GM23338 (cell line): ENCODE measurements around the gene LINGO4. TPM values are rescaled to one million over a fixed set of nuclear protein-coding genes. Genes with fewer than 3 reads are reported as not detected.

ENCODE experiments used
- ATAC-seq: fragments of 200-7000 bp; cut with Tn5 transposase; 3 replicates; pipeline ENCODE4 v1.9.1; 2020
- DNase-seq: peaks from one replicate; pipeline ENCODE4 v3.0.0-alpha.2; 2015; ENCODE audit warnings: low spot score
- H2AFZ ChIP-seq: fragments of 200-600 bp; sonication (generic); 2 replicates; pipeline ENCODE4 v1.8.0; 2016; ENCODE audit warnings: antibody characterized with exemption, mild to moderate bottlenecking, moderate library complexity
- H3F3A ChIP-seq: fragments of 200-600 bp; sonication (generic); replicated peaks from 2 replicates; pipeline ENCODE4 v1.8.0; 2017; ENCODE audit warnings: antibody characterized with exemption, mixed run types, low read depth
- H3K27ac ChIP-seq: fragments of 200-600 bp; sonication (generic); 2 replicates; pipeline ENCODE4 v1.6.1; 2016; ENCODE audit warnings: low read depth
- H3K27me3 ChIP-seq: fragments of 200-600 bp; sonication (generic); 2 replicates; pipeline ENCODE4 v1.8.0; 2016; ENCODE audit warnings: mild to moderate bottlenecking, mixed run types, moderate library complexity; ENCODE audit not compliant: insufficient read depth
- H3K36me3 ChIP-seq: fragments of 200-600 bp; sonication (generic); 2 replicates; pipeline ENCODE4 v1.8.0; 2016; ENCODE audit warnings: mild to moderate bottlenecking; ENCODE audit not compliant: insufficient read depth
- H3K4me1 ChIP-seq: fragments of 200-600 bp; sonication (generic); 2 replicates; pipeline ENCODE4 v1.8.0; 2016; ENCODE audit warnings: mild to moderate bottlenecking, moderate library complexity; ENCODE audit not compliant: insufficient read depth
- H3K4me2 ChIP-seq: fragments of 200-600 bp; sonication (generic); 2 replicates; pipeline ENCODE4 v1.7.1; 2017; ENCODE audit warnings: mixed run types
- H3K4me3 ChIP-seq: fragments of 200-600 bp; sonication (generic); 2 replicates; pipeline ENCODE4 v1.6.1; 2016; ENCODE audit warnings: mixed run types
- H3K79me2 ChIP-seq: fragments of 200-600 bp; sonication (generic); replicated peaks from 2 replicates; pipeline ENCODE4 v1.8.0; 2017; ENCODE audit warnings: mild to moderate bottlenecking; ENCODE audit not compliant: insufficient read depth
- H3K9me2 ChIP-seq: fragments of 200-600 bp; sonication (generic); 2 replicates; pipeline ENCODE4 v1.8.0; 2017; ENCODE audit not compliant: insufficient read depth
- H4K20me1 ChIP-seq: fragments of 200-600 bp; sonication (generic); replicated peaks from 2 replicates; pipeline ENCODE4 v1.8.0; 2017; ENCODE audit warnings: mild to moderate bottlenecking; ENCODE audit not compliant: insufficient read depth
- H3K27ac Mint-ChIP-seq: 2 replicates; pipeline ENCODE4 v1.8.0; 2020; ENCODE audit warnings: inconsistent platforms, mild to moderate bottlenecking, moderate library complexity, mixed read lengths
- H3K27me3 Mint-ChIP-seq: 3 replicates; pipeline ENCODE4 v1.8.0; 2022; ENCODE audit warnings: low read depth, mild to moderate bottlenecking, moderate library complexity, mixed read lengths, inconsistent platforms; ENCODE audit not compliant: insufficient read depth, poor library complexity
- H3K36me3 Mint-ChIP-seq: 3 replicates; pipeline ENCODE4 v1.8.0; 2021; ENCODE audit warnings: low read depth, mild to moderate bottlenecking, inconsistent platforms, moderate library complexity, mixed read lengths
- H3K4me1 Mint-ChIP-seq: 3 replicates; pipeline ENCODE4 v1.8.0; 2020; ENCODE audit warnings: mild to moderate bottlenecking, inconsistent platforms, mixed read lengths
- H3K4me3 Mint-ChIP-seq: 3 replicates; pipeline ENCODE4 v1.8.0; 2021; ENCODE audit warnings: moderate library complexity, mild to moderate bottlenecking, inconsistent platforms, mixed read lengths
- H3K9me3 Mint-ChIP-seq: 3 replicates; pipeline ENCODE4 v1.8.0; 2020; ENCODE audit warnings: moderate library complexity, mild to moderate bottlenecking, inconsistent platforms, mixed read lengths
- CREB1 ChIP-seq: fragments of 250-450 bp; sonication (Bioruptor Pico); IDR thresholded peaks from 2 replicates; pipeline ENCODE4 v1.5.0; 2020; ENCODE audit warnings: low read depth, mild to moderate bottlenecking, moderate library complexity
- NANOG ChIP-seq: IDR thresholded peaks from 2 replicates; pipeline ENCODE4 v1.6.1; 2016; ENCODE audit warnings: antibody characterized with exemption, borderline replicate concordance
- POLR2AphosphoS5 ChIP-seq: IDR thresholded peaks from 2 replicates; pipeline ENCODE4 v1.6.1; 2016; ENCODE audit warnings: antibody characterized with exemption, low read depth
- ZNF331 ChIP-seq: fragments of 250-450 bp; sonication (Bioruptor Pico); IDR thresholded peaks from 2 replicates; pipeline ENCODE4 v1.5.0; 2020; ENCODE audit warnings: low read depth, mild to moderate bottlenecking, moderate library complexity
- ZNF462 ChIP-seq: fragments of 250-450 bp; sonication (Bioruptor Pico); IDR thresholded peaks from 2 replicates; pipeline ENCODE4 v1.5.0; 2020; ENCODE audit warnings: mild to moderate bottlenecking, moderate library complexity
- polyA plus RNA-seq: library from polyadenylated mRNA; unstranded; fragments of >200 nt; fragmentation: Nextera tagmentation; extraction: Ambion mirVana; gene quantifications from 2 replicates; pipeline ENCODE4 v1.2.1, GENCODE V29; 2016
- total RNA-seq: library from RNA; depleted of rRNA; stranded (reverse); fragments of >200 nt; shearing (Covaris generic); gene quantifications from 2 replicates; pipeline ENCODE4 v1.2.3, GENCODE V29; 2014
- TF ChIP-seq, protein P1 (sequence below): IDR thresholded peaks from one replicate; pipeline ENCODE4 v1.6.1; 2018; ENCODE audit warnings: antibody characterized with exemption; ENCODE audit not compliant: unreplicated experiment
- TF ChIP-seq, protein P2 (sequence below), 2 experiments: fragments of 200-600 bp in 1 of 2; sonication (generic) in 1 of 2; conservative IDR thresholded peaks; 2 replicates each; pipeline versions ENCODE4 v1.5.1 to v1.6.1; 2016 to 2017; ENCODE audit warnings: antibody characterized with exemption in 2 of 2, low read depth in 2 of 2, mild to moderate bottlenecking in 2 of 2, moderate library complexity in 1 of 2

Gene LINGO4
- total and polyA plus RNA-seq, 2 experiments from 2014 or later, result not detected

- no peak for TF ChIP-seq ZNF462 (CRISPR knock-in tag)
- TF ChIP-seq, protein P1, sequence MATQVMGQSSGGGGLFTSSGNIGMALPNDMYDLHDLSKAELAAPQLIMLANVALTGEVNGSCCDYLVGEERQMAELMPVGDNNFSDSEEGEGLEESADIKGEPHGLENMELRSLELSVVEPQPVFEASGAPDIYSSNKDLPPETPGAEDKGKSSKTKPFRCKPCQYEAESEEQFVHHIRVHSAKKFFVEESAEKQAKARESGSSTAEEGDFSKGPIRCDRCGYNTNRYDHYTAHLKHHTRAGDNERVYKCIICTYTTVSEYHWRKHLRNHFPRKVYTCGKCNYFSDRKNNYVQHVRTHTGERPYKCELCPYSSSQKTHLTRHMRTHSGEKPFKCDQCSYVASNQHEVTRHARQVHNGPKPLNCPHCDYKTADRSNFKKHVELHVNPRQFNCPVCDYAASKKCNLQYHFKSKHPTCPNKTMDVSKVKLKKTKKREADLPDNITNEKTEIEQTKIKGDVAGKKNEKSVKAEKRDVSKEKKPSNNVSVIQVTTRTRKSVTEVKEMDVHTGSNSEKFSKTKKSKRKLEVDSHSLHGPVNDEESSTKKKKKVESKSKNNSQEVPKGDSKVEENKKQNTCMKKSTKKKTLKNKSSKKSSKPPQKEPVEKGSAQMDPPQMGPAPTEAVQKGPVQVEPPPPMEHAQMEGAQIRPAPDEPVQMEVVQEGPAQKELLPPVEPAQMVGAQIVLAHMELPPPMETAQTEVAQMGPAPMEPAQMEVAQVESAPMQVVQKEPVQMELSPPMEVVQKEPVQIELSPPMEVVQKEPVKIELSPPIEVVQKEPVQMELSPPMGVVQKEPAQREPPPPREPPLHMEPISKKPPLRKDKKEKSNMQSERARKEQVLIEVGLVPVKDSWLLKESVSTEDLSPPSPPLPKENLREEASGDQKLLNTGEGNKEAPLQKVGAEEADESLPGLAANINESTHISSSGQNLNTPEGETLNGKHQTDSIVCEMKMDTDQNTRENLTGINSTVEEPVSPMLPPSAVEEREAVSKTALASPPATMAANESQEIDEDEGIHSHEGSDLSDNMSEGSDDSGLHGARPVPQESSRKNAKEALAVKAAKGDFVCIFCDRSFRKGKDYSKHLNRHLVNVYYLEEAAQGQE, result no peak
- no peak for TF ChIP-seq ZNF331 (CRISPR knock-in tag)
- no peak for TF ChIP-seq NANOG
Observed at GRCh38 chr1:151759241-151759640, 46.0 kb downstream of the LINGO4 start (continued).

DNA sequence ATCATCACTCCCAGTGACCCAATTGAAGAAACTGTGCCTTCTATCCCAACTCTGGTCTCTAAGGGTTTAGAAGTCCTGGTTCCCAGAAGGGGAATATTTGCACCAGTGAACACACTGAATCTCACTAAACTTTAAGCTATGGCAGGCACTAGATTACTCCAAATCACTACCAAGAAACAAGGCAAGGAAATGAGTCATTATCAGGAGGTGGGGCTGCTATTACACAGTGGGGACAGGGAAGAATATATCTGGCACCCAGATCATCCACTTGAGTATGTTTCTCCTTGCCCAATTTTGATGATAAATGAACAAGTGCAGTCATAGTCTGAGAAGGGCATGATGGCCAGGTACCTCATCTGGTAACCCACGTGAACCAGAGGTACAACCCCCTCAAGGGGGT, 48.9 kb downstream of the LINGO4 start:
- no peak overlapping the region for H3K4me3 Mint-ChIP-seq
- Histone ChIP-seq H3K9me2 (no peaks in the 10 kb centered on the region), H3K27me3 (no peaks in the 10 kb centered on the region), H4K20me1 (no peaks in the 10 kb centered on the region), H3K27ac (no peak overlapping the region), H3K4me3 (no peak overlapping the region), H3K4me2 (no peak overlapping the region), H3F3A (no peaks in the 10 kb centered on the region), H3K36me3 (peaks cover 16% of the 10 kb centered on the region), H2AFZ (no peak overlapping the region), H3K4me1 (no peaks in the 10 kb centered on the region), H3K79me2 (no peaks in the 10 kb centered on the region)
- H3K4me1 Mint-ChIP-seq, result no peaks in the 10 kb centered on the region
- H3K27ac Mint-ChIP-seq, result no peak overlapping the region
- peaks cover 17% of the 10 kb centered on the region for H3K36me3 Mint-ChIP-seq
- no peaks in the 10 kb centered on the region for H3K9me3 Mint-ChIP-seq
- no peak for DNase-seq
- H3K27me3 Mint-ChIP-seq, result peaks cover 4% of the 10 kb centered on the region
- no peak for ATAC-seq
- TF ChIP-seq, protein P2, sequence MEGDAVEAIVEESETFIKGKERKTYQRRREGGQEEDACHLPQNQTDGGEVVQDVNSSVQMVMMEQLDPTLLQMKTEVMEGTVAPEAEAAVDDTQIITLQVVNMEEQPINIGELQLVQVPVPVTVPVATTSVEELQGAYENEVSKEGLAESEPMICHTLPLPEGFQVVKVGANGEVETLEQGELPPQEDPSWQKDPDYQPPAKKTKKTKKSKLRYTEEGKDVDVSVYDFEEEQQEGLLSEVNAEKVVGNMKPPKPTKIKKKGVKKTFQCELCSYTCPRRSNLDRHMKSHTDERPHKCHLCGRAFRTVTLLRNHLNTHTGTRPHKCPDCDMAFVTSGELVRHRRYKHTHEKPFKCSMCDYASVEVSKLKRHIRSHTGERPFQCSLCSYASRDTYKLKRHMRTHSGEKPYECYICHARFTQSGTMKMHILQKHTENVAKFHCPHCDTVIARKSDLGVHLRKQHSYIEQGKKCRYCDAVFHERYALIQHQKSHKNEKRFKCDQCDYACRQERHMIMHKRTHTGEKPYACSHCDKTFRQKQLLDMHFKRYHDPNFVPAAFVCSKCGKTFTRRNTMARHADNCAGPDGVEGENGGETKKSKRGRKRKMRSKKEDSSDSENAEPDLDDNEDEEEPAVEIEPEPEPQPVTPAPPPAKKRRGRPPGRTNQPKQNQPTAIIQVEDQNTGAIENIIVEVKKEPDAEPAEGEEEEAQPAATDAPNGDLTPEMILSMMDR (conservative IDR thresholded peaks at IDR 0.05; ENCODE audit: low read depth in 2 of 2), result no peak
- no peak for TF ChIP-seq CREB1
- TF ChIP-seq POLR2AphosphoS5, result no peak
